NCI-H1930 (cell line): ENCODE data around the gene PPM1H.
"Not testable (repeated sequence)": the region's sequence is repeated elsewhere in the genome, so short reads cannot be mapped to it uniquely, and the experiment has no call there.

Experiments
- DNase-seq, 2 experiments: peaks; one replicate each; lab custom pipeline; 2025; lab: John Stamatoyannopoulos, UW

PPM1H gene

DNA sequence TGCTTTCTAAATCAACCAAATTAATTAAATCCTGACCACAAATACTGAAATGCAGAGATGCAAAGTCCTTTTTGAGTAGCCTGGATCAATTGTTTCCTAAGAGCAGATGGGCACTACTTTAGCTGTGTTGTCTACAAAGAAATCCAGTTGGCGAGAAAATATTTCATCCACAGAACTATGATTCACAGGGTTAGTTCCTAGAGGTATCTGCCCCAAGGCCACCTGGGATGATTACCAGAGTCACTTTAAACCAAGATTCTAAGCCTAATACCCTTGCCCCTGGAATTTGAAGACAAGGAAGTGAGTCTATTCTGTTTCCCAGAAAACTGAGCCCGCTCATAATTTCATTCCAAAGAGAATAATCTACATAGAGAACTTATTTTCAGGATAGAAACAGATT is 198.4 kb downstream of the PPM1H start:
- no peak for DNase-seq

DNA sequence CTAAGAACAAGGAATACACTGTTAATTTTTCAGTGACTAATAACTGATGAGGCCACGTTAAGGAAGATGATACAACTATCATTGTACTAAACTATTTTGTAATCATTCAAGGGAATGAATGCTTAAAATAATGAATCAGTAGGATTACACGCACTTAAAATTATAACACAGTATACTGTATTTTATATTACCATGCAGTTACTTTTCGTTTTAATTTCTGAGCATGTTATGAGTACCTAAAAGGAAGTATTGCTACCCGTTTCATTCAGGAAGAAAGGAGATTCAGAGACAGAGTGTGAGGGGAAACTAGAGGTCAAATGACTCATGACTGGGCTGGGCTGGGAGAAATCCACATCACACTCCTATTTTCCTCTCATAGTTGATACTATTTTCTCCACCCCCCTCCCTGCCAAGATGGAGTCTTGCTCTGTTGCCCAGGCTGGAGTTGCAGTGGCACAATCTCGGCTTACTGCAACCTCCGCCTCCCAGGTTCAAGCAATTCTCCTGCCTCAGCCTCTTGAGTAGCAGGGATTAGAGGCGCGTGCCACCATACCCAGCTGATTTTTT is 202.0 kb downstream of the PPM1H start:
- DNase-seq: no peak

- no peak for DNase-seq
Measured at GRCh38 chr12:62731055-62731820, 203.7 kb downstream of the PPM1H start.

DNA sequence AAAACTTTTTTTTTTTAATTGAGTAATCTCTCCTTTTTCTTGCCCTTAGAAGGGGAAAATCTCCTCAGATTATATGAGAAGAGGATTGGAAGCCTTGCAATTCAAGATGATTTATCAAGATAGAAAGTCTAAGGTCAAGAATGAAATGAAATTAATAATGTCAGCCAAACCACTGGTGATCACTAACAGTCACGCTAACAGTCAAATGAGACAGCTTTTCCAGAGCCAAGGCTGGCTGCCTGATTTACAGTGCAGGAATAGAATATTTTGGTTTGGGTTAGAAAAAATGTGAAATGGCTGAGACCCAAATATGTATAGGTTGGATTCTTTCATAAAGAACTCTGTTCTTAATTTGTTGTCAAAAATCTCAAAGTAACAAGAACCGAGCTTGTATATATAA is 204.3 kb downstream of the PPM1H start:
- no peak for DNase-seq

GRCh38 chr12:62729579-62730544 is 205.1 kb downstream of the PPM1H start:
- DNase-seq: not testable (repeated sequence)

- no peak for DNase-seq
Measured at GRCh38 chr12:62728741-62729140, 206.2 kb downstream of the PPM1H start.

DNA sequence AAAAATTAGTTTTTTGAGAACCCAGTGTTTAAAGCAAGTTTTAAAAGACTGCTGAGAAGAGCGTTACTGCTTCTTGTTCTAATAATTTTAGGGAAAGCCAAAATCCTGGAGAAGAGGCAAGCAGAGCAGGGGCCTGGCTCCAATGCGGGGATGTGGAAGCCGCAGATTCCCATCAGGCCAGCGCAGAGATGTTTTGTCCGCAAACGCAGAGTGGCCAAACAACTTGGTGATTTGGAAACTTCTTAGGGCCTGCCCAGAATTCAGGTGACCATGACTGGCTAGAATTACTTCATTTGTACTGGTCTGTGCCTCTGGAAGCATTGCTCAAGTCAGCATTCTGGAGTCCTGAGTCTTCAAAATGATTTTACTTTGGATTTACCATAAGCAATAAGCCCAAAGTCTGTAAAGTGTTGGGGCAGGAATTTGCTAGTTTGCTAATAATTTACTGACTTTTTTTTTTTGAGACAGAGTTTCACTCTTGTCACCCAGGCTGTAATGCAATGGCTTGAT is 208.4 kb downstream of the PPM1H start:
- DNase-seq: no peak

- DNase-seq: no peak
Measured at GRCh38 chr12:62725781-62726180, 209.2 kb downstream of the PPM1H start.

- no peak for DNase-seq
Measured at GRCh38 chr12:62724947-62725451, 210.0 kb downstream of the PPM1H start.

- no peak for DNase-seq
Measured at GRCh38 chr12:62724285-62724684, 210.7 kb downstream of the PPM1H start.

- DNase-seq: no peak
Measured at GRCh38 chr12:62722971-62723680, 211.8 kb downstream of the PPM1H start.

DNA sequence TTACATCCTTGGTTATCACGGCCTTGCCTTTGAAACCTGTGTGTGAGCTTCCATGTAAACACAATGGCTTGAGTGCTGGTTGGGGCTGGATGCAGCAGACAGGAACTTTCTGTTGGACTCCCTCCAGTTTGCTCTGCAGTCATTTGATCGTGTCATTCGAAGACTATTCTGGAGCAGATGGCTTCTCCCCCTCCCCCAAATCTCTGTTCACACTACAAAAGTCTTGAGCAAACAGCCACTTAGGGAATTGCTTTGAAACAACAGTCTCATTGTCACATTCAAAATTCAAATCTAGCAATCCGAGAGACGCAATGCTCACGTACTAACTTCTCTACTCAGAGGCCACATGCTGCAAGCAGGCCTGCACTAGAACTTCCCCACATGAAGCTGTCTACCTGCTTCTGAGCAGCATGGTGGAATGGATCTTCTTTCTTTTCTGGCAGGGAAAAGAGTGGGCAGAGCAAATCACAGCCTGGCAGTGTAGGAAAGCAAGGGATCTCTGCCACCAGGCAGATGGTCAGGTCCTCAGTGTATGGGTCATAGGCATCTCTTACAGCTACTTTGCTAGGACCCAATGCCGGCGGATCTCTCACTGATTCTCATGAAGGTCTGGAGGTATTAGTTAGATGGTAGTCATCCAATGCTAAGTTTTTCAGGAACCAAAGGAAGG is 214.2 kb downstream of the PPM1H start:
- no peak for DNase-seq

GRCh38 chr12:62720025-62720424 is 214.9 kb downstream of the PPM1H start:
- no peak for DNase-seq

DNA sequence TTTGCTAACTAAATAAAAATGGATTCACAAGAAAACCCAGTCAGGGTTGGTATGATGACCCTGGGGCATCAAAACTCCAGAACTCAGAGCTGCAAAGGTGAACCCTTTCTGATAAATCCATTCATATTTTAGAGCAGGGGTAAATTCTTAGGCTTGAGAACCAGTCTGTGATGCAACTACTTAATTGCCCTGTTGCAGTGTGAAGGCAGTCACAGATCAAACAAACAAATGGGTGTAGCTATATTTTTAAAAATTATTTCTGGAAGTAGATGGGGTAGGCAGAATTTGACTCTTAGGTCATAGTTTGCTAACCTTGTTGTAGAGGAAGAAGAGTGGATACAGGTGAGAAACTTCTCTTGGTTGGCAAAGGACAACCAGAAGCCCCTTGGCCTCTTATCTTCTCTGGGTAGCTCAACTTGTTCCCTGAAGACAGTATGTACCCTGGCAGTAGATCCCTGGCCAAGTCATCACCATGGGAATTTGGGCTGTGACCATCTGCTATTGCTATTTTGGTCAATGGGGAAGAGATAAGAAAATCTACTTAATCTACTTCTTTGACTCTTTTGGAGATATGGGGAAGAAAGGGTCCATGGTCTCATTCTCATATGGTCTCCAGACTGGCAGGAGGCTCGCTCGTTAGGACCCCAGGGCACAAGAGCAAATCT is 216.1 kb downstream of the PPM1H start:
- no peak for DNase-seq

DNA sequence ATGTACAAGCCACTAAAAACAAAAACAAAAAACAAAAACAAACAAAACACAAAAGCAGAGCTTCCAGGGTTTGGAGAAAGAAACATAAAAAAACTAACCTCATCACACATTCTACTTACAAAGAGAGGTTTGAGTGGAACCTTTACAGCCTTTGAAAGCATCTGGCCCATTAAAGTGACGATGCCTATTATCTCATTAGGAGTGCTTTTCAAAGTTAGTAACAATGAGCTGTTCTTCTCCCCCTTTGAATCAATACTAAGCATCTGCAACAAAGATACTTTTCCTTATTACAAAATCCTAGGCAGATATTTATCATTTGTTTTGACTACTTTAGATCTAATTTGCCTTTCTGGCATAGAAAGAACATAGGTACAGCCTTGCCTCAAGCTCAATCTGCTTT is 217.3 kb downstream of the PPM1H start:
- no peak for DNase-seq

DNA sequence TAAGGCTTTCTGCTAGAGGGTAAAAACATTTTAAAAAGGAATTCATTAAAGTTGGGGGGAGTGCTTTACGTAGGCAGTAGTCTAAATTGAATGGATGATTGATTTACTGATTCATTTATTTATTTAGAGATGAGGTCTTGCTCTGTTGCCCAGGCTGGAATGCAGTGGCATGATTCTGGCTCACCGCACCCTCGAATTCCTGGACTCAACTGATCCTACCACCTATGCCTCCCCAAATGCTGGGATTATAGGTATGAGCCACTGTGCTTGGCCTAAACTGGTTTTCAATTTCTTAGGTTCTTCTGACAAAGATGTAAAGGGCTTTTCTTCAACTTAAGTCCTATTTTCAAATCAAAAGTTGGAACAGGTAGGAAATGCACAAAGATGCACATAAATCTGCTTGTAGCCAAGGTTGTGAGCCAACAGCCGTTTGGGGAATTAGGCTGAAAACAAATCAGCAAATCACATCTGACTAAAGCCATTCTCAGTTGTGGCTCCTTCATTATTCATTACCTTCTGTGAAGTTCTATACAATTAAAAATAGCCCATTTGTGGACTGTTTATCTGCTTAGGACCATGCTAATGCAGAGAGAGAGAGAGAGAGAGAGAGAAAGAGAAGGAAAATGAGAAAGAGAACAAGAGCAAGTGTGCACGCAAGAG is 218.0 kb downstream of the PPM1H start:
- no peak for DNase-seq

DNA sequence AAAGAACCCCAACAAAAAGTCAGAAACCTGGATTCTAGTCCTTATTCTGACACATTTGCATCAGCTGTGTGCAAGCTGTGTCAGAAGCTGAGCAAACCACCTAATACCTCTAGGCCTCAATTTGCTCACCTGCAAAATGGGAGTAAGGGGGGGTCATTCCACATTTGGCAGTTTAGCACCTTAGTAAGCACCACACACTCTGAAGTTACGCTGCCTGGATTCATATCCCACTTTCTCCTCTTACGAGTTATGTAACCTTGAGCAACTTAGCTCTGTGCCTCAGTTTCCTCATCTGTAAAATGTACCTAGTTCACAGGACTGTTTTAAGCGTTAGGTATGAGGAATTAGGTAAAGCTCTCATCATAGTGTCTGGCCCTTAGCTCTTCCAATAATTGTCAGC is 218.9 kb downstream of the PPM1H start:
- DNase-seq: no peak

- DNase-seq: no peak
Measured at GRCh38 chr12:62714774-62715721, 219.9 kb downstream of the PPM1H start.
